Left ventricle myocardium inferior (tissue), 1 donor: ENCODE measurements around the gene EIF3A. TPM values are rescaled to one million over a fixed set of nuclear protein-coding genes. Genes with fewer than 3 reads are reported as not detected.

ENCODE experiments used
- DNase-seq: peaks from one replicate; pipeline ENCODE4 v3.0.0-alpha.2; 2020
- H3K27ac ChIP-seq: fragments of 200-600 bp; replicated peaks from 2 replicates; pipeline ENCODE4 v1.8.0; 2021
- H3K27me3 ChIP-seq: fragments of 200-600 bp; 2 replicates; pipeline ENCODE4 v1.8.0; 2021; ENCODE audit warnings: low read depth
- H3K36me3 ChIP-seq: fragments of 200-600 bp; 2 replicates; pipeline ENCODE4 v1.8.0; 2021
- H3K4me1 ChIP-seq: fragments of 200-600 bp; 2 replicates; pipeline ENCODE4 v1.8.0; 2021
- H3K4me3 ChIP-seq: fragments of 200-600 bp; 2 replicates; pipeline ENCODE4 v1.8.0; 2021; ENCODE audit warnings: mild to moderate bottlenecking, moderate library complexity
- H3K9me3 ChIP-seq: fragments of 200-600 bp; replicated peaks from 2 replicates; pipeline ENCODE4 v1.8.0; 2021
- CTCF ChIP-seq: fragments of 200-600 bp; IDR thresholded peaks from 2 replicates; pipeline ENCODE4 v1.8.0; 2021; ENCODE audit warnings: antibody characterized with exemption, mild to moderate bottlenecking, borderline replicate concordance
- intact Hi-C: fragments of 100-400 bp; cut with micrococcal nuclease; formaldehyde crosslinking; loops from one replicate; pipeline ENCODE4 v1.11.0; 2022
- total RNA-seq: library from RNA; stranded (reverse); fragmentation: NEBNext Ultra II Directional; extraction: Animal tissue kit (Norgen Biotek cat#: 25700); gene quantifications from one replicate; pipeline ENCODE4 v1.2.1, GENCODE V29; 2021
- donor health status: DM: no; HTN: yes; CAD: no; lungs with severe emphysema.

The EIF3A gene
- total RNA-seq, 1 donor from 2014 or later: 103 TPM

GRCh38 chr10:119026301-119027110 lies 54.1 kb downstream of the EIF3A start:
- H3K9me3 ChIP-seq: no peaks in the 10 kb centered on the region
- no peak overlapping the region for H3K4me3 ChIP-seq
- H3K36me3 ChIP-seq: no peaks in the 10 kb centered on the region
- intact Hi-C loops: no loop called here
- H3K27me3 ChIP-seq: no peaks in the 10 kb centered on the region
- H3K4me1 ChIP-seq: peaks cover 53% of the 10 kb centered on the region
- H3K27ac ChIP-seq: peak overlapping the region; percentile 94
- no peak for TF ChIP-seq CTCF
- no peak for DNase-seq

GRCh38 chr10:119025776-119026175 lies 54.8 kb downstream of the EIF3A start:
- Histone ChIP-seq H3K36me3 (no peaks in the 10 kb centered on the region), H3K4me1 (peaks cover 45% of the 10 kb centered on the region), H3K27ac (peak overlapping the region; percentile 94), H3K27me3 (no peaks in the 10 kb centered on the region), H3K4me3 (peak overlapping the region; percentile 21), H3K9me3 (no peaks in the 10 kb centered on the region)
- intact Hi-C loops: no loop called here
- DNase-seq: peak; percentile 62
- TF ChIP-seq CTCF: no peak

- Histone ChIP-seq H3K36me3 (no peaks in the 10 kb centered on the region), H3K27me3 (no peaks in the 10 kb centered on the region), H3K4me3 (peak overlapping the region; percentile 21), H3K27ac (peak overlapping the region; percentile 94), H3K9me3 (no peaks in the 10 kb centered on the region), H3K4me1 (peaks cover 41% of the 10 kb centered on the region)
- no peak for TF ChIP-seq CTCF
- DNase-seq: peak; percentile 92
- intact Hi-C loops: no loop called here
Measured at GRCh38 chr10:119025336-119025735, 55.3 kb downstream of the EIF3A start.

- Histone ChIP-seq H3K27me3 (no peaks in the 10 kb centered on the region), H3K9me3 (no peaks in the 10 kb centered on the region), H3K27ac (peak overlapping the region; percentile 94), H3K4me3 (no peak overlapping the region), H3K36me3 (no peaks in the 10 kb centered on the region), H3K4me1 (peaks cover 40% of the 10 kb centered on the region)
- intact Hi-C loops: no loop called here
- TF ChIP-seq CTCF: no peak
- no peak for DNase-seq
Measured at GRCh38 chr10:119024882-119025281, 55.7 kb downstream of the EIF3A start.

- peaks cover 7% of the 10 kb centered on the region for H3K9me3 ChIP-seq
- H3K27me3 ChIP-seq: no peaks in the 10 kb centered on the region
- H3K27ac ChIP-seq: no peak overlapping the region
- DNase-seq: no peak
- no peak for TF ChIP-seq CTCF
- intact Hi-C loops: no loop called here
- H3K36me3 ChIP-seq: no peaks in the 10 kb centered on the region
- H3K4me3 ChIP-seq: no peak overlapping the region
- peaks cover 33% of the 10 kb centered on the region for H3K4me1 ChIP-seq
Measured at GRCh38 chr10:119023553-119023868, 57.1 kb downstream of the EIF3A start.
